ENCODE measurements around the gene OSBPL6. TPM values are rescaled to one million over a fixed set of nuclear protein-coding genes. Genes with fewer than 3 reads are reported as not detected.
"Not testable (repeated sequence)": the region's sequence is repeated elsewhere in the genome, so short reads cannot be mapped to it uniquely, and the experiment has no call there.

The OSBPL6 gene
- total RNA-seq, 1 donor from 2014 or later = 3.6 TPM

DNA sequence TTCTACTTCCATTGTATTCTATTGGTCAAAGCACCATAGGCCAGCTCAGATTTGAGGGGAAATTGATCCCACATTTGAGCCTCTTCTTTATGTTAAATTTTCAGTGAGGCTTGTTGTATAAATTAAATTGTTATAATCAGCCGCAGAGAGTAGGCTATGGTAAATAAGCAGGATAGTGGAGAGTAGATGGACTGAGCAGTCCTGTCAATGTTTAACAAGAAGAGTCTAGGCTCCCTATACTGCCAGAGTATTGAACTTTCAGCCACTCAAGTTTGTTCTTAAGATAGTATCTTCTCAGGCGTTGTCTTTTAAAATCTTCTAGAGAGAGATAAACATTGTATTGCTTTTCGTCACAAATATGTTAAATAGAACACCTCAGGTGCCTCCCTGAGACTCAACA is 155.7 kb downstream of the OSBPL6 start:
- TF ChIP-seq, protein P1, sequence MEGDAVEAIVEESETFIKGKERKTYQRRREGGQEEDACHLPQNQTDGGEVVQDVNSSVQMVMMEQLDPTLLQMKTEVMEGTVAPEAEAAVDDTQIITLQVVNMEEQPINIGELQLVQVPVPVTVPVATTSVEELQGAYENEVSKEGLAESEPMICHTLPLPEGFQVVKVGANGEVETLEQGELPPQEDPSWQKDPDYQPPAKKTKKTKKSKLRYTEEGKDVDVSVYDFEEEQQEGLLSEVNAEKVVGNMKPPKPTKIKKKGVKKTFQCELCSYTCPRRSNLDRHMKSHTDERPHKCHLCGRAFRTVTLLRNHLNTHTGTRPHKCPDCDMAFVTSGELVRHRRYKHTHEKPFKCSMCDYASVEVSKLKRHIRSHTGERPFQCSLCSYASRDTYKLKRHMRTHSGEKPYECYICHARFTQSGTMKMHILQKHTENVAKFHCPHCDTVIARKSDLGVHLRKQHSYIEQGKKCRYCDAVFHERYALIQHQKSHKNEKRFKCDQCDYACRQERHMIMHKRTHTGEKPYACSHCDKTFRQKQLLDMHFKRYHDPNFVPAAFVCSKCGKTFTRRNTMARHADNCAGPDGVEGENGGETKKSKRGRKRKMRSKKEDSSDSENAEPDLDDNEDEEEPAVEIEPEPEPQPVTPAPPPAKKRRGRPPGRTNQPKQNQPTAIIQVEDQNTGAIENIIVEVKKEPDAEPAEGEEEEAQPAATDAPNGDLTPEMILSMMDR (IDR thresholded peaks at IDR 0.05; ENCODE audit: insufficient read depth, low read length, poor library complexity, severe bottlenecking) = no peak
- H3K4me3 ChIP-seq (ENCODE audit: low read depth, low read length) = no peak overlapping the region
- H3K36me3 ChIP-seq (ENCODE audit: control insufficient read depth, insufficient read depth, low read length) = no peaks in the 10 kb centered on the region
- DNase-seq (ENCODE audit: low read depth) = no peak
- H3K27me3 ChIP-seq (ENCODE audit: control insufficient read depth, insufficient read depth, low read length) = no peaks in the 10 kb centered on the region

DNA sequence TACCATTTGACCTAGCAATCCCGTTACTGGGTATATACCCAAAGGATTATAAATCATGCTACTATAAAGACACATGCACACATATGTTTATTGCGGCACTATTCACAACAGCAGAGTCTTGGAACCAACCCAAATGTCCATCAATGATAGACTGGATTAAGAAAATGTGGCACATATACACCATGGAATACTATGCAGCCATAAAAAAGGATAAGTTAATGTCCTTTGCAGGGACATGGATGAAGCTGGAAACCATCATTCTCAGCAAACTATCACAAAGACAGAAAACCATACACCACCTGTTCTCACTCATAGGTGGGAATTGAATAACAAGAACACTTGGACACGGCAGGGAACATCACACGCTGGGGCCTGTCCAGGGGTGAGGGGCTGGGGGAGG is 163.4 kb downstream of the OSBPL6 start:
- DNase-seq (ENCODE audit: low read depth); H3K36me3 ChIP-seq (ENCODE audit: control insufficient read depth, insufficient read depth, low read length); H3K27me3 ChIP-seq (ENCODE audit: control insufficient read depth, insufficient read depth, low read length); H3K4me3 ChIP-seq (ENCODE audit: low read depth, low read length): not testable (repeated sequence)

DNA sequence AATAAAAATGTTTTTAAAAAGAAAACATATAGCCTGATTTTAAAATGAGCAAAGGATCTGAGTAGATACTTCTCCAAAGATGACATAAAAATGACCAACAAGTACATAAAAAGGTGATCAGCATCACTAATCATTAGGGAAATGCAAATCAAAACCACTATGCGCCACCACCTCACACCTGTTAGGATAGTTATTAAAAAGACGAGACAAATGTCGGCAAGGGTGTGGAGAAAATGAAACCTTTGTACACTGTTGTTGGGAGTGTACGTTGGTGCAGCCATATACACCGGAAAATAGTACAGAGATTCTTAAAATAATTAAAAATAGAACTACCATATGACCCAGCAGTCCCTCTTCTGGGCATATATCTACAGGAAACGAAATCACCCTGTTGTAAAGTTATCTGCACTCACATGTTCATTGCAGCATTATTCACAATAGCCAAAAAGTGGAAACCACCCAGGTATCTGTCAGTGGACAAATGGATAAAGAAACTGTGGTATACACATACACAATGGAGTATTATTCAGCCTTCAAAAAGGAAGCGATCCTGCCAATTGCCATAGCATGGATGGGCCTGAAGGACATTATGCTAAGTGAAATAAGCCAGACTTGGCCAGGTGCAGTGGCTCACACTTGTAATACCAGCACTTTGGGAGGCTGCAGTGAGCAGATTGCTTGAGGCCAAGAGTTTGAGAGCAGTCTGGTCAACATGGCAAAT is 165.0 kb downstream of the OSBPL6 start:
- no peak overlapping the region for H3K4me3 ChIP-seq (ENCODE audit: low read depth, low read length)
- DNase-seq (ENCODE audit: low read depth) = no peak
- no peaks in the 10 kb centered on the region for H3K27me3 ChIP-seq (ENCODE audit: control insufficient read depth, insufficient read depth, low read length)
- TF ChIP-seq, protein P1 (IDR thresholded peaks at IDR 0.05; ENCODE audit: insufficient read depth, low read length, poor library complexity, severe bottlenecking) = no peak
- H3K36me3 ChIP-seq (ENCODE audit: control insufficient read depth, insufficient read depth, low read length) = no peaks in the 10 kb centered on the region

DNA sequence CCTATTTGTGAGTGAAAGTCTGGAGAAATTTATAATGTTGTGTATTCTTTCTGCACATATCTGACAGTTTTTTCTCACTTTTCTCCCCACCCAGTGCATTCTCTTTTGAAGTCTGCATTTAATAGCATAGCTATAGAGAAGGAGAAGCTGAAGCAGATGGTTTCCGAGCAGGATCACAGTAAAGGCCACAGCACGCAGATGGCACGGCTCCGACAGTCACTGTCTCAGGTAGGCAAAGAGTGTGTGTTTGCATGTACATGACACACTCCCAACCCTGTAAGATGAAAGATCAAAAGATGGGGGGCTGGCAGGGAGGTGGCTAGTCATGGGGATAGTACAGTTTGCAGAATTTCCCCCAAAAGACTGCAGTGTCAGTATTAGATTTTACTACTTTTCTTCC is 167.3 kb downstream of the OSBPL6 start:
- H3K4me3 ChIP-seq (ENCODE audit: low read depth, low read length) = no peak overlapping the region
- TF ChIP-seq, protein P1 (IDR thresholded peaks at IDR 0.05; ENCODE audit: insufficient read depth, low read length, poor library complexity, severe bottlenecking) = no peak
- no peaks in the 10 kb centered on the region for H3K36me3 ChIP-seq (ENCODE audit: control insufficient read depth, insufficient read depth, low read length)
- DNase-seq (ENCODE audit: low read depth) = no peak
- no peaks in the 10 kb centered on the region for H3K27me3 ChIP-seq (ENCODE audit: control insufficient read depth, insufficient read depth, low read length)

DNA sequence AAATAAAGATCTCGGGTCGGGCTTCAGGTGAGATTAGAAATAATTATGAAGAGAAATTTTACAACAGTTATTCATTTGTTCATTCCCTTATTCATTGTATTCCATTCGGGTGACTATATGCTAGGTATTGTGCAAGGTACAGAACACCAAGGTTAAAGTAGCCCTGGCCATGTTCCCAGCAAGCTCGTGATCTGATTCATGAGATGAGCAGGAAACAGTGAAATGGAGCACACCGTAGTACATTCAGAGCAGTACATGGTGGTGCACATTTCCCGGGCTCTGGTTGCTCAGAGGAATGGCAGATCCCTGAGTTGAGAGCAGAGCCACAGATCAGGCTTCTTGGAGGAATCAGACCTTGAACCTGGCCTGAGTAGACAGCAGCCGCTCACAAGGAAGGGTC is 168.9 kb downstream of the OSBPL6 start:
- no peaks in the 10 kb centered on the region for H3K27me3 ChIP-seq (ENCODE audit: control insufficient read depth, insufficient read depth, low read length)
- no peak overlapping the region for H3K4me3 ChIP-seq (ENCODE audit: low read depth, low read length)
- TF ChIP-seq, protein P1 (IDR thresholded peaks at IDR 0.05; ENCODE audit: insufficient read depth, low read length, poor library complexity, severe bottlenecking) = no peak
- no peak for DNase-seq (ENCODE audit: low read depth)
- no peaks in the 10 kb centered on the region for H3K36me3 ChIP-seq (ENCODE audit: control insufficient read depth, insufficient read depth, low read length)

DNA sequence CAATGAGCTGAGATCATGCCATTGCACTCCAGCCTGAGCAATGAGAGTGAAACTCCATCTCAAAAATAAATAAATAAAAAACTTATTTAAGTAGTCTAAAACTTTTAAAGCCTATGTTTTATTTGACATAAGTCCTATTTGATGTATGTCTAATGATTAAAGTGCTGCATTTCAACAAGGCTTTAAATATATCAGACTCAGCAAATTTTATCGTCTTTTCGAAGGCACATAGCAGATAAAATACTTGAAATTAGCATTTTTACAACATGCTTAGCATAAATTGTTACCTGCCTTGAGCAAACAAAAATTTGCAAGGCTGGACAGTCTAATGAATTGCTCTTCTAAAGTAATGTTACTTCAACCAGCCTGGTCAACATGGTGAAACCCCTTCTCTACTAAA is 170.8 kb downstream of the OSBPL6 start:
- no peak for DNase-seq (ENCODE audit: low read depth)
- Histone ChIP-seq H3K4me3 (ENCODE audit: low read depth, low read length) (no peak overlapping the region), H3K36me3 (ENCODE audit: control insufficient read depth, insufficient read depth, low read length) (no peaks in the 10 kb centered on the region), H3K27me3 (ENCODE audit: control insufficient read depth, insufficient read depth, low read length) (no peaks in the 10 kb centered on the region)
- TF ChIP-seq, protein P1 (IDR thresholded peaks at IDR 0.05; ENCODE audit: insufficient read depth, low read length, poor library complexity, severe bottlenecking) = no peak

Measured in kidney epithelial cell (primary cell).